HG03575 (cell line): ENCODE measurements around the gene IMMP2L.
A peak's percentile ranks its signal among the peaks of the same experiment; 100 is the strongest.

Source experiments
- ATAC-seq: cut with Tn5 transposase; IDR thresholded peaks from one replicate; pipeline ENCODE4 v1.9.1; 2021; ENCODE audit not compliant: unreplicated experiment, insufficient number of reproducible peaks, low FRiP score; ENCODE audit errors: extremely low read depth

IMMP2L gene

DNA sequence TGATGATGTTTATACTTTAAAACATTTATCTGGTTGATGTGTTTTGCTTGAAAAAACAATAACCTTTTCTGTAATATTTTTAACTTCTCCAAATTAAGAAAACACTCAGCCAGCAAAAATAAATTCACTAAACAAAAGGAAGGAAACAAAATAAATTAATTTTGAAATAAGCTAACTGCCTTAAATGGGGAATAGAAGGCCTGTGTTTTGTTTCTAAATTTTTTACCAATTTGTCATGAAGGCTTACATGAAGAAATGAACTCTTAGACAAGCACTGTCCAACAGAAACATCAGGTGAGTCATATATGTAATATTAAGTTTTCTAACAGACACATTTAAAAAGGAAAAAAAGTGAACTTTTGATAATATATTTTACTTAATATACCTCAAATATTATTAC, 402.9 kb downstream of the IMMP2L start:
- no peak for ATAC-seq

DNA sequence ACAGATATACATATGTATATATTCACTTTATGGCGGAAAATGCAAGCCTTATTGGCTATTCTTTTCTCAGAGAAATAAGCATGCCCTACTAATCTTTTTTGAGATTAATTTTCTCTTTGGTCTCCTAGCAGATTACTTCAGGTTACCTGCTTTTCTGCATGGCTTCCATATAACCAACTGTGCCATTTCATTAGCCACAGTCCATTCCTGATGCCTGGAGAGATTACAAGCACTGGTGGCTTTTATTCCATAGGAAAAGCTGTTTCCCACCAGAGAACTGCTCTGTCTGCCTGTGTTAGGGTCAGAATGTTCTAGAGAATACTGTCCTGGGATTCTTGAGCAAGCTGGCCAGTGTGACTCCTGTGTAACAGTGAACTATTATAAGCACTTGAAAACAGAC, 411.6 kb downstream of the IMMP2L start:
- no peak for ATAC-seq

DNA sequence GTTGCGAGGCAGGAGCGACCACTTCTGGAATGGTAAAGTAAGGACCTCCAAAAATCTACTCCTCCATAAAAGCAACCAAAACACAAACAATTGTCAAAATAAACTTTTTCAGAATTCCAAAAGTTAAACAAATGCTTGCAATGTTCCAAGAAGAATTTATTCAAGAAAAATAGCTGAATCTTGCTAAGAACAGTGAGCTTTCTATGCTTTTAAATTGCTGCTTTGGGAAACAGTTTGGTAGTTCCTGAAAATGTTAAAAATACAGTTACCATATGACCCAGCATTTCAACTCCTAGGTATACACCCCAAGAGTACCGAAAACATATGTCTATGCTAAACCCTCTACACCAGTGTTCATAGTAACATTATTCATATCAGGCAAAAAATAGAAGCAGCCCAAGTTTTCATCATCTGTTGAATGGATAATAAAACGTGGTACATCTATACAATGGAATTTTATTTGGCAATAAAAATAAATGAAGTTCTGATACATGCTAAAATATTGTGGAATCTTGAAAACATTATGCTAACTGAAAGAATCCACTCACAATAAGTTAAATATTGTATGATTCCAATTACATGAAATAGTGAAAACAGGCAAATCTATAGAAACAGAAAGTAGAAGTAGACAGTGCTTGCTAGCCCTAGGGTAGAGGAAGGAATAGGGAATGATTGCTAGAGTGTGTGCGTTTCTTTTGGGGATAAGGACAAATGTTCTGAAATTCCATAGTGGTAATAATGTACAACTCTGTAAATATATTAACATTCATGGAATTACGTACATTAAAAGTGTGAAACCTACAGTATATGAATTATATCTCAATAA, 414.4 kb downstream of the IMMP2L start:
- no peak for ATAC-seq

DNA sequence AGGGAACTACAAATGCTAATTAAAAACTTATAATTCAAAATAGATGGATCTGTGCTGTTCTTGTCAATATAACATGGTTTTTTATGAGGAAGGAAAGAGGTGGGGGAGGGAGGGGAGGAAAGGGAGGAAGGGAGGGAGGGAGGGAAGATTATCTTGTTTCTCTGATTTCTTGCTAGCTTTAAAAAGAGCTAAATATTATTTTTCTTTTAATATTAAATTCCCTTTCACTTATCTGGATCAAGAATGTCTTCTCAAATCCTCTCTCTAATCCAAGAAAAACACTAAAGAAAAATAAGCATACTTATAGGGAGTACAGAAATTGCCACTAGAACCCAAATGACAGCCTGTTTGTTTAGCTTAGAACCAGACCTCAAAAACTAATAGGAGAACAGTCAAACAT, 416.2 kb downstream of the IMMP2L start:
- no peak for ATAC-seq

DNA sequence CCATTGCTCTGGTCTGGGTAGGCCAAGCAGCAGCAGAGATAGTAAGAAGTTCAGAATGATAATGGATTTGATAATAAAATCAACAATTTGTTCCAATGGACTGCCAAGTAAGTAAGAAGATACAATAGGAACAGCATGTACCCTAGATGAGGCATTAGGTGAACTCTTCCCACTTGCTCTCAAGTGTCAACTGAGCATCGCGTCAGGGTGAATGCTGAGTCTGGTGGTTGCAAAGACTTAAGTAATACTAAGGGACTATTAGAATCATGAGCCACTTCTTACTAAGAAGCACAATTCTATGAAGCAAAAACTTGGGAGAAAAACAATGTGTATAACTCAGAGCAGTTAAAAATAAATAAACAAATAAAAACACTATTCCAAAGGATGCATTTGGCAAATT, 416.8 kb downstream of the IMMP2L start:
- no peak for ATAC-seq

DNA sequence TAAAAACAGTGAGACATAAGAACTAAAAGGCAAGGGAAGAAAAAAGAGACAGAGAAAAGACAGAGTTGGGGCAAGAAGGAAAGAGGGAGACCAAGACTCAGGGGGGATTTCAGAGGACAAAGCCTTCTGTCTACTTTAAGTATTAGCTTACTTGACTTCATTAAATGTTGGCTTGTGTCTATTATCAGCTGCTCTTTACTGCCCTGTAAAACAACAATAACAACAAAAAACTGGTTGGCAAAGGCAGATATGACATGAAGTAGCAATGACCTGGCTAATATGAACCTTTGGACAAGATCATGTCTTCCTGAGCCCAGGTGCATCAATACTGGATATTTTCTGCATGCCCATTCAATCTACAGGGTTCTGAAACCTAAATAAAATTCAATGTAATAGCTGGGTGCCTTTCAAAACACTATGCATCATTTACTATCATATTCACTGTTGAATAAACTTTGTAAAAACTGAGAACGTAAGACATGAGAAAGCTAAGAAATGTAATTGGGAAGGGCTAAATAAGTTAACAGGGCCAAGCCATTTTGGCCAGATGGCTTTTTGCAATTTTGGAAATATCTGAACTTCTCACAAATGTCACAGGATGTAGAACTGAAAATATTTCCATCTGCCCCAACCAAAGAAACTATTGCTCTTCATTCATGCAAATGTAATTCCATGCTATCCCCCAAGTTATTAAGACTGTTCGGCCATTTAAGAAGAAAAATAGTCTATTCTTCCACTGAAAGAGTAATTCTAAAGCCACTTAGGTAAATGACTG, 422.0 kb downstream of the IMMP2L start:
- ATAC-seq = no peak

DNA sequence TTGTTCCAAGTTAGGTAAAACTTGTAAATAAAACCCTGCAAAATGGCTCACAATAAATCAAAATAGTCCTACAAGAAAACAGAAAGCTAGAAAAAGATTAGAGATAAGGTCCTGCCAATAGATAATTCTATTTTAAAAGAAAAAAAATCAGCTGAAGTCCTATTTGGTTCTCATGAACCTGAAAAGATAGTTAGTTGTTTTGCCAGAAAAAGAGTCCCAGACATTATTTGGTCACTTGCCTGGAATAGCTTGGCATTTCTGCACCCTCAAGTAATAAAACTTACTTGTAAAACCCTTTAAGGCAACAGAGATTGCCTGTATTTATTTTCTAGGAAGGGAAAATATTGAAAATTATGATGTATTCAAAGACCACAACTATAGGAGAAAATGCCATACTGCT, 423.7 kb downstream of the IMMP2L start:
- no peak for ATAC-seq

DNA sequence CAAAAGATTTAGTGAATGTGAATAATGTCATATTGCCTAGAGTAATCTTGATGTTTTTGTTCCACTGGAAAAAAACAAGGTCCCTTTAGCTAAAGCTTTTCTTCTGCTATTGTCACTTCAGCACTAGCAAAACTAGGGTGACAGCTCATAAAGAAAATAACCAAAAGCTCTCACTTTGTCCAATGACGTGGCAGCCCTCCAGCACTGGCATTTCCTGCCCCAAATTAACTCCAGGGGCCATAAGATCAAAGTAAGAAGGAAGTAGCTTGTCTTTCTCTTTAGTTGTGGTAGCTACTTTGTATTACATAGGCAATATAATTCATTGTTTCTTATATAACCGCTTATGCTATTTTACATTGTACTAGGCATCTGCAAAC, 424.1 kb downstream of the IMMP2L start:
- ATAC-seq = peak; percentile 96

DNA sequence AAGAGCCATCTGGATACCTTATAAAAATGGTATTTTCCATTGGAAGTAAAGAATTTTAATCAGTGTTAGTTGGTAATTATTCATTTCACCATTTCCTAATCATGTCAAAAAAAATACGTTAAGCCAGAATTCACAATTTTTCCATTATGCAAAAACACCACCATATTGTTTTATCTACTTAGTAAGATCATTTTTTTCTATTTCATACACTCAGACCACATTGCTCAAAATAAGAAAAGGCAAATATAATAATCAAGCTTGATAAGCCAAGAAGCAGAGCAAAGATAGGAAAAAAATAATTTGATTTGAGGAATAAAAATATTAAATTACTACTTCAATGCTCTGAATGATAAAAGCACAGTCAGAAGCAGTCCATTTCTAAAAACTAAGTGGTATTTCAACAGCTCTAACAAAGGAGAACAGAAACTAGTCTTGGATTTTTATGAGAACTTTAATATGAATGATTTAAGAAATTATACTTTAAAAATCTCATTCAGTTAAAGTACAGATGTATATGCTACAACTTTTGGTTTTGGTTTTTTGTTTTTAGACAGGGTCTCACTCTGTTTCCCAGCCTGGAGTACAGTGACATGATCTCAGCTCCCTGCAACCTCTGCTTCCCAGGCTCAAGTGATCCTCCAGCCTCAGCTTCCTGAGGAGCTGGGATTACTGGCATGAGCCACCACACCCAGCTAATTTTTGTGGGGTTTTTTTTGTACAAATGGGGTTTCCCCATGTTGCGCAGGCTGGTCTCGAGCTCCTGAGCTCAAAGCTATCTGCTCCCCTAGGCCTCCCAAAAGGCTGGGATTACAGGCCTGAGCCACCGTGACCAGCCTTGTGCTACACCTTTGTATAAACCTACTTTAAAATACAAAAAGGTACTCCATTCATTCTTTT, 424.7 kb downstream of the IMMP2L start:
- ATAC-seq = peak; percentile 46

DNA sequence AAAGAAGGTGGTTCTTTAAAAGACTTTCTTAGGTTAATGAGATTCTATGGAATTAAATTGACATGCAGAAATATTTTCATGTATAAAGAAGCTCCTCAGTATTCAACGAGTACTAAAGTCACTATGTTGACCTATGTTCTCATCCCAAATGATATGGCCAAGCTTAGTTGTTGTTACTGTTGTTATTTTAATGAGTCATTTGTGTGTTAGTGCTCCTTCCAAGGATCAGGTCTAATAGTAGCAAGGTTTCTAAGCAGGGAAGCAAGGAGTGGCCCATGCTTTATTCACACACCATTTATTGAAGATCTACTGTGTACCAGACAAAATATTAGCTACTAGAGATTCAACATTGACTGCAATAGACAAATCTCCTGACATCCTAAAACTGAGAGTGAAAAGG, 429.5 kb downstream of the IMMP2L start:
- no peak for ATAC-seq

DNA sequence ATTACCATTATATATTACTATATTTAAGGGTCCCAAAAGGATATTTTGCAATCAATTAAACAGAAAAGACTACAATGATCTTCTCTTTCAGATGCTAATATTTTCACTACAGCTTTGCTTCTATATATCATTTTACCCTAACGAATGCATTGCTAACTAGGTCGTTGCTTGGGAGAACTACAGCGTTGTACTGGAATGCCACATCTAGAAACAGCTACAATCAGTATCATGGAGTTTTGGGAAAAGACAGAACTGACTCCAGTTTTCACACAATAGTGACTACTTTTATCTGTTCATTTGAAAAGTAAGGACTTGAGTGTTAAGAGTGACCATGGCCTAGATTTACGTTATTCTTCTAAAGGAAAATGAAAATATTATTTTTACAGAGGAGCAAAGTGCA, 432.9 kb downstream of the IMMP2L start:
- no peak for ATAC-seq

DNA sequence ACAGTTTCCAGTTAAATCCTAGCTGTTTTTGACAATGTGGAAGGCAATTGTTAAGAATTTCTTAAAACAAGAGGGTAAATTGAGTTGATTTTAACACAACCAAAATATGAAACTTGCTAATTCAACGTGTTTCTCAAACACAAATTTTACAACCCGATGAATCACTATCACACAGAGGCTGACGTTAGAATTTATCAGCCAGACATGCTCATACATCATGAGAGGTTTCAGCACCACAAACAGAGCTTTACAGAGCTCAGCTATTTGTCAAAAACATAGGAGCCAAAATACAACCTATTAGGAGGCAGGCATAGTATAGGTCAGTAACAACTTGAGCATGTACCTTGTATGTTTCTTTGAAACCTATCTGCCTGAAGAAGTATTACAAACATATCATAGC, 435.3 kb downstream of the IMMP2L start:
- ATAC-seq = no peak

DNA sequence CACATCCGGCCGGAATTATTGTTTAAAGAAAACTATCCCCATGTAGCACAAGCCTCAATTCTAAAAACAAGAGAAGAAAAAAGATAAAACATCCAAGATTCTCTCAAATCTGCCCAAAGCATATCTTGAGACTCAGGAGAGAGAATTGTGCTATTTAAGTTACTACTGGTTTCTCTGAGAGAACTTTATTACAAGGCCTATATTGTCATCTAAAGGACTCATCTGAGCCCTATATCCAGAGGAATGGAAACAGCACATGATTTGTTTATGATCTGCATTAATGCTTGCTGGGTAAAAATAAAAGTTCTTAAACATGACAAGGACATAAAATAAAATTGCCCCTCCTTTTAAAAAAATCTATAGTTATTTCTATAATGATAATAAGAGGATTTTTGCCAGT, 446.3 kb downstream of the IMMP2L start:
- no peak for ATAC-seq

DNA sequence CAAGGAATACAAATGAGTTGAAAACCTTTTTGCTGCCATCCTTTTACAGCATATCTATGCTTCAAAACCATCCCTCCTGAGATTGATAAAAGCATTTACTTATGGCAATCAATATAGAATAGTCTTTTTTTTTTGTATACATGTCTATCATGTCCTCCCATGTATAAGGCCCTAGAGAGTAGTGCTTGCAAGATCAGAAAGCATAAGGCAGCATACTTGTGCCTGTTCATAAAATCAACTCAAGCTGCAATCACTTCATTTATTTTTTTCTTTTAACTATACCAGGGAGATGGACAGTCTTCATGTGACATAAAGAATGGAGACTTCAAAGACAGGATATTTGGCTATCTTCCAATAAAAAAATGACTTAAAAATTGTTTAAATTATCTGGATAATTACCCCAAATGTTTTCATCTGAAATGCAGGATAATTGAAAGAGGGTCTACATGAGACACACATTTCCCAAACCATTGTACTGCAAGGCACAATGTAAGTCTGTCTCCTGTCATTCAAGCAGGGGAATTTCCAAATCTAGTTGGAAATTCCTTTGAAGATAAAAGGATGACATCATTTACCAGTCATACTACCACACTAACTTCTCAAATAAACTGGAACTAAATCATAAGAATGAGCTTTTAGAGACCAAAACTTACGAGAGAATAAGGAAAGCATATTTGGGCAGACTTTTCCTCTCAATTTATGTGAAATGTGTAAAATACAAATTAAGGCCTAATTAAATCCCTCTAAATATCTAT, 448.9 kb downstream of the IMMP2L start:
- no peak for ATAC-seq

DNA sequence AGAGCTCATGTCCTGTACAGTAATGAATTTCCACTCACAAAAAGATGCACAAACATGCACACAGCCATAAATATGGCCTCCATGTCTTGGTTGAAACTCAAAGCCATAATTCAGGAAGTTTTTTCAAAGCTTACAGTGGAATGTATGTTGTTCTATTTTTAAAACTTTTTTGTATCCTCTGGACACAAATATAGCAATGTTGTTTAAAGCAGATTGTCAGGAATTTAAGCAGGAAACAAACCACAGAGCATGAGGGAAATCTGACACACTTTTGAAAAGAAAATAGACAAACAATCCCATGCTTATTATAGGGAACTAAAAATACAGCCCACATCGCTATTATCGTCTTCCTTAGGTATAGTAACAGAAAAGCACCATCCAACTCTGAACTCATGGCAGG, 449.9 kb downstream of the IMMP2L start:
- no peak for ATAC-seq

DNA sequence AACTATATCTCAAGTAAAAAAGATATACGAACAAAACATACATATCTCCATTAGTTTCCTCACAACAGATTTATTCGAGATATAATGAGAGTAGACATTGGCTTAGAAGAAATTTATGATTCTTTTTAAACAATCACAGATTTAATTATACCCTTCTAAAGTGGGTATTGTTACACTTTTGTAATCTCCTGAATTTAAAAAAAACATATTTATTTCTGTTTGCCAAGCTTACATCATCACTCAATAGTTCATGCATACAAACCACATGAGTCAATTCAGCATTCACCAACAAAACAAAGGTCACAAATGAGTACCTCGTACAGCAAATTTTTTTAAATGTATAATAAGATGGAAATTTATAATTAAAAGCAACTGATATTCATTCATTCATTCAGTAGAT, 453.8 kb downstream of the IMMP2L start:
- no peak for ATAC-seq

DNA sequence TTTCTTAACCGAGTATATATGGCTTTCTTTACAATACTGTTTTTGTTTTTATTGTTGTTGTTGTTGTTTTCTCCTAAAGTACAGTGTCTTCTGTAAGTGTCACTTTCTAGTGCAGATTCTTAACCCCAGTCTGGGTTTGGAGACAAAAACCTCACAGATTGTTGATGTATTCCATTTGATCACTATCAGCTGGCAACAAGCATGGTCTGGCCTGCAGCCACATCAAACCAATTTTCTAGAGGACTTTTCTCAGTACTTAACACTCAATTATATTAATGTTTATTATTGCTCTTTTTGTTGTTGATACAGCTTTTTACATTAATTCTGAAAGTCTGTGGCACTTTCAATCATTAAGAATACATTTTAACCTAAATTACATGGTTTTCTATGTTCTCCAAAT, 454.3 kb downstream of the IMMP2L start:
- no peak for ATAC-seq

DNA sequence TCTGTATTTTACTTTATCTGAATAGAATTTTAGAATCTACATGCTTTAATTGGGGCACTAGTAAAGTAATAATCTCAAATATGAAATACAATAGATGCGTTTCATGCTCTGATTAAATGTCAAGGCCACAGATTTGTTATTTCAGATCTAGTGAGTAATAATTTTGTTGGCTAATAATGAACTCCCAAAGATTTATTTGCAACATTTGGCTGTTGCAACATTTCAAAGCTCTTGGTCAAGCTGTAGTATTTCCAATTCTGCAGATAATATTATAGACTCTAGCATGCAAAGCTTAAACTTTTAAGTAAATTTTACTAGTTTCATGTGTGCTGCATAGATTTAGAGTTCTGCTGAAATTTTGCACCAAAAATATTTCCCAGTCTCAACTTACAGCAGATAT, 454.7 kb downstream of the IMMP2L start:
- no peak for ATAC-seq

DNA sequence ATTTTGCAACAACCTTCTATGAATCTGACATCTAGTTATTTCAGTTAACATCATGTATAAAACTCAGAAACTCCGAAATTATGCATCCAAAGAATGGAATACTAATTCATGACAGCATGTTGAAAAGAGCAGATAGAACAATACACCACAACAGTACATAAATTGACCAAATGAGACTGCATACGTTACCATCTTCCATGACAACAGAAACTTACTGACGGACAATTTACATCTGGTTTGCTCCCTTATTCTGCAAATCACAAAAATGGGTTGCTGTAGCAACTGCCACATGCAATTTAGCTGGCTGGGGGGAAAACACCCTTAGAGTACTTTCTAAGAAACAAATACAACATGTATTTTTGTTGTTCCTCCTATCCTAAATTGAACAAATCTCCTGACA, 457.0 kb downstream of the IMMP2L start:
- ATAC-seq = no peak
